ENCODE measurements around the gene TUBA1C. TPM values are rescaled to one million over a fixed set of nuclear protein-coding genes. Genes with fewer than 3 reads are reported as not detected.
"Not testable (repeated sequence)": the region's sequence is repeated elsewhere in the genome, so short reads cannot be mapped to it uniquely, and the experiment has no call there.

Gene TUBA1C
- total RNA-seq, 1 experiment from 2014 or later: 1,296 TPM

- H3K4me3 ChIP-seq: peak overlapping the region; percentile 22
These were observed 32.2 kb downstream of the TUBA1C start for GRCh38 chr12:49296836-49297694.

GRCh38 chr12:49297695-49298060 lies 32.8 kb downstream of the TUBA1C start:
- no peak overlapping the region for H3K4me3 ChIP-seq
- no peak overlapping the region for H3K27ac ChIP-seq
- no peaks in the 10 kb centered on the region for H3K36me3 ChIP-seq
- peaks cover 8% of the 10 kb centered on the region for H3K4me1 ChIP-seq (replicated peaks)
- DNase-seq (ENCODE audit: low read depth in 1 of 2, low spot score in 2 of 2): no peak
- no peaks in the 10 kb centered on the region for H3K27me3 ChIP-seq (replicated peaks)
- H3K9me3 ChIP-seq (replicated peaks): no peaks in the 10 kb centered on the region

More at GRCh38 chr12:49296836-49297694, 32.2 kb downstream of the TUBA1C start:
- peak; percentile 16 to 57 for DNase-seq (ENCODE audit: low read depth in 1 of 2, low spot score in 2 of 2)
- Histone ChIP-seq H3K36me3 (no peaks in the 10 kb centered on the region), H3K27ac (no peak overlapping the region), H3K4me1 (replicated peaks) (peaks cover 8% of the 10 kb centered on the region), H3K27me3 (replicated peaks) (no peaks in the 10 kb centered on the region), H3K9me3 (replicated peaks) (no peaks in the 10 kb centered on the region)

GRCh38 chr12:49298160-49298559 lies 33.3 kb downstream of the TUBA1C start:
- H3K4me3 ChIP-seq: no peak overlapping the region
- H3K4me1 ChIP-seq (replicated peaks): peaks cover 8% of the 10 kb centered on the region
- no peaks in the 10 kb centered on the region for H3K36me3 ChIP-seq
- DNase-seq (ENCODE audit: low read depth in 1 of 2, low spot score in 2 of 2): no peak
- H3K9me3 ChIP-seq (replicated peaks): no peaks in the 10 kb centered on the region
- H3K27me3 ChIP-seq (replicated peaks): no peaks in the 10 kb centered on the region
- H3K27ac ChIP-seq: no peak overlapping the region

- H3K36me3 ChIP-seq: no peaks in the 10 kb centered on the region
- no peaks in the 10 kb centered on the region for H3K9me3 ChIP-seq (replicated peaks)
- no peaks in the 10 kb centered on the region for H3K27me3 ChIP-seq (replicated peaks)
- H3K4me3 ChIP-seq: no peak overlapping the region
- no peak for DNase-seq (ENCODE audit: low read depth in 1 of 2, low spot score in 2 of 2)
- peaks cover 6% of the 10 kb centered on the region for H3K4me1 ChIP-seq (replicated peaks)
- no peak overlapping the region for H3K27ac ChIP-seq
These were observed 36.9 kb downstream of the TUBA1C start for GRCh38 chr12:49301760-49302159.

- Histone ChIP-seq H3K27me3 (replicated peaks) (no peaks in the 10 kb centered on the region), H3K4me3 (no peak overlapping the region), H3K9me3 (replicated peaks) (no peaks in the 10 kb centered on the region), H3K4me1 (replicated peaks) (no peaks in the 10 kb centered on the region), H3K27ac (no peak overlapping the region), H3K36me3 (no peaks in the 10 kb centered on the region)
- DNase-seq (ENCODE audit: low read depth in 1 of 2, low spot score in 2 of 2): no peak
These were observed 39.3 kb downstream of the TUBA1C start for GRCh38 chr12:49304161-49304560.

- Histone ChIP-seq H3K27me3 (replicated peaks) (no peaks in the 10 kb centered on the region), H3K4me3 (no peak overlapping the region), H3K9me3 (replicated peaks) (no peaks in the 10 kb centered on the region), H3K27ac (no peak overlapping the region), H3K36me3 (no peaks in the 10 kb centered on the region), H3K4me1 (replicated peaks) (no peaks in the 10 kb centered on the region)
- no peak for DNase-seq (ENCODE audit: low read depth in 1 of 2, low spot score in 2 of 2)
These were observed 41.1 kb downstream of the TUBA1C start for GRCh38 chr12:49305762-49306510.

GRCh38 chr12:49309386-49309785 lies 44.5 kb downstream of the TUBA1C start:
- H3K4me1 ChIP-seq (replicated peaks): no peaks in the 10 kb centered on the region
- H3K27ac ChIP-seq: no peak overlapping the region
- no peak overlapping the region for H3K4me3 ChIP-seq
- DNase-seq (ENCODE audit: low read depth in 1 of 2, low spot score in 2 of 2): no peak
- no peaks in the 10 kb centered on the region for H3K36me3 ChIP-seq
- no peaks in the 10 kb centered on the region for H3K27me3 ChIP-seq (replicated peaks)
- H3K9me3 ChIP-seq (replicated peaks): no peaks in the 10 kb centered on the region

GRCh38 chr12:49310451-49311000 lies 45.6 kb downstream of the TUBA1C start:
- not testable (repeated sequence) for H3K4me1 ChIP-seq (replicated peaks); H3K4me3 ChIP-seq; H3K9me3 ChIP-seq (replicated peaks); H3K27ac ChIP-seq; H3K27me3 ChIP-seq (replicated peaks); DNase-seq (ENCODE audit: low read depth in 1 of 2, low spot score in 2 of 2); H3K36me3 ChIP-seq

GRCh38 chr12:49314811-49315210 lies 49.9 kb downstream of the TUBA1C start:
- no peak overlapping the region for H3K27ac ChIP-seq
- no peaks in the 10 kb centered on the region for H3K36me3 ChIP-seq
- no peaks in the 10 kb centered on the region for H3K9me3 ChIP-seq (replicated peaks)
- H3K4me3 ChIP-seq: no peak overlapping the region
- no peak for DNase-seq (ENCODE audit: low read depth in 1 of 2, low spot score in 2 of 2)
- H3K27me3 ChIP-seq (replicated peaks): no peaks in the 10 kb centered on the region
- no peaks in the 10 kb centered on the region for H3K4me1 ChIP-seq (replicated peaks)

- not testable (repeated sequence) for H3K27ac ChIP-seq; H3K9me3 ChIP-seq (replicated peaks); H3K27me3 ChIP-seq (replicated peaks); H3K4me1 ChIP-seq (replicated peaks); DNase-seq (ENCODE audit: low read depth in 1 of 2, low spot score in 2 of 2); H3K4me3 ChIP-seq; H3K36me3 ChIP-seq
These were observed 52.2 kb downstream of the TUBA1C start for GRCh38 chr12:49317118-49317517.

GRCh38 chr12:49320411-49321103 lies 55.7 kb downstream of the TUBA1C start:
- H3K27me3 ChIP-seq (replicated peaks); DNase-seq (ENCODE audit: low read depth in 1 of 2, low spot score in 2 of 2); H3K9me3 ChIP-seq (replicated peaks); H3K27ac ChIP-seq; H3K4me3 ChIP-seq; H3K4me1 ChIP-seq (replicated peaks): not testable (repeated sequence)
- peaks cover 18% of the 10 kb centered on the region for H3K36me3 ChIP-seq

- Histone ChIP-seq H3K36me3 (peaks cover 36% of the 10 kb centered on the region), H3K4me3 (peak overlapping the region; percentile 60), H3K4me1 (replicated peaks) (peaks cover 8% of the 10 kb centered on the region), H3K27ac (peak overlapping the region; percentile 79), H3K9me3 (replicated peaks) (no peaks in the 10 kb centered on the region), H3K27me3 (replicated peaks) (no peaks in the 10 kb centered on the region)
- DNase-seq (ENCODE audit: low read depth in 1 of 2, low spot score in 2 of 2): no peak
These were observed 57.5 kb downstream of the TUBA1C start for GRCh38 chr12:49322367-49322707.

GRCh38 chr12:49322708-49323523 lies 58.0 kb downstream of the TUBA1C start, which contains the start of gene TROAP:
Gene TROAP (plus strand): TSS chr12:49323255. CDS start chr12:49323609, 354 bp downstream.
- Histone ChIP-seq H3K4me3 (peak within 1 kb of the TSS; percentile 60), H3K27ac (peak within 1 kb of the TSS; percentile 79), H3K27me3 (replicated peaks) (no peaks in the 10 kb centered on the region), H3K9me3 (replicated peaks) (no peaks in the 10 kb centered on the region), H3K4me1 (replicated peaks) (peaks cover 8% of the 10 kb centered on the region), H3K36me3 (peaks cover 41% of the 10 kb centered on the region)
- peak; percentile 98 for DNase-seq (ENCODE audit: low read depth in 1 of 2, low spot score in 2 of 2)
